ENCODE measurements around the gene SIPA1L2. TPM values are rescaled to one million over a fixed set of nuclear protein-coding genes. Genes with fewer than 3 reads are reported as not detected.

Gene SIPA1L2
- total and polyA plus RNA-seq, 10 donors, result 1.1 to 67.7 (median 27.7) TPM

GRCh38 chr1:232658386-232658785 lies 28.5 kb upstream of the SIPA1L2 start:
- no peak for DNase-seq
- peaks cover 0 to 12% (median 0%) of the 10 kb centered on the region in 7 donors for H3K27me3 ChIP-seq (replicated peaks in 1 of 7)
- H3K9me3 ChIP-seq, result no peaks in the 10 kb centered on the region
- 79 to 89% (median 82%) methylated on average over 2 of the region's 2 CpGs for WGBS, 5 donors
- no peak overlapping the region for H3K4me3 ChIP-seq
- TF ChIP-seq POLR2A (IDR thresholded peaks at IDR 0.05) (no peak), POLR2AphosphoS5 (IDR thresholded peaks at IDR 0.05) (no peak), CTCF (IDR thresholded peaks at IDR 0.05 in 8 of 11, conservative IDR thresholded peaks at IDR 0.05 in 3 of 11) (no peak)
- H3K27ac ChIP-seq, result no peak overlapping the region
- H3K4me1 ChIP-seq, result no peaks in the 10 kb centered on the region
- H3K36me3 ChIP-seq, result no peaks in the 10 kb centered on the region
- intact Hi-C loops (cut with DNase I; ENCODE audit: low total_unique reads), result no loop called here

GRCh38 chr1:232657426-232658005 lies 27.6 kb upstream of the SIPA1L2 start:
- Histone ChIP-seq H3K36me3 (no peaks in the 10 kb centered on the region), H3K27me3 (replicated peaks in 1 of 7) (peaks cover 0 to 12% (median 0%) of the 10 kb centered on the region in 7 donors), H3K9me3 (no peaks in the 10 kb centered on the region), H3K27ac (no peak overlapping the region), H3K4me3 (no peak overlapping the region), H3K4me1 (no peaks in the 10 kb centered on the region)
- DNase-seq, result no peak
- WGBS, 5 donors, result 59 to 69% (median 64%) methylated on average over 3 of the region's 3 CpGs
- intact Hi-C loops (cut with DNase I; ENCODE audit: low total_unique reads), result no loop called here
- TF ChIP-seq CTCF (IDR thresholded peaks at IDR 0.05 in 8 of 11, conservative IDR thresholded peaks at IDR 0.05 in 3 of 11) (no peak), POLR2AphosphoS5 (IDR thresholded peaks at IDR 0.05) (no peak), POLR2A (IDR thresholded peaks at IDR 0.05) (no peak)

GRCh38 chr1:232655746-232656085 lies 25.8 kb upstream of the SIPA1L2 start:
- intact Hi-C loops (cut with DNase I; ENCODE audit: low total_unique reads), result no loop called here
- no peak for DNase-seq
- WGBS, 5 donors, result 53 to 65% (median 59%) methylated on average over 4 of the region's 4 CpGs
- TF ChIP-seq POLR2AphosphoS5 (IDR thresholded peaks at IDR 0.05) (no peak), POLR2A (IDR thresholded peaks at IDR 0.05) (no peak), CTCF (IDR thresholded peaks at IDR 0.05 in 8 of 11, conservative IDR thresholded peaks at IDR 0.05 in 3 of 11) (no peak)
- H3K27me3 ChIP-seq (replicated peaks in 1 of 7), result peaks cover 0 to 12% (median 0%) of the 10 kb centered on the region in 7 donors
- H3K4me1 ChIP-seq, result no peaks in the 10 kb centered on the region
- H3K9me3 ChIP-seq, result no peaks in the 10 kb centered on the region
- no peak overlapping the region for H3K27ac ChIP-seq
- no peaks in the 10 kb centered on the region for H3K36me3 ChIP-seq
- no peak overlapping the region for H3K4me3 ChIP-seq

GRCh38 chr1:232655028-232655745 lies 25.3 kb upstream of the SIPA1L2 start:
- H3K4me3 ChIP-seq, result no peak overlapping the region
- TF ChIP-seq CTCF (IDR thresholded peaks at IDR 0.05 in 8 of 11, conservative IDR thresholded peaks at IDR 0.05 in 3 of 11) (no peak), POLR2A (IDR thresholded peaks at IDR 0.05) (no peak), POLR2AphosphoS5 (IDR thresholded peaks at IDR 0.05) (no peak)
- peaks cover 0 to 12% (median 0%) of the 10 kb centered on the region in 7 donors for H3K27me3 ChIP-seq (replicated peaks in 1 of 7)
- no peaks in the 10 kb centered on the region for H3K4me1 ChIP-seq
- intact Hi-C loops (cut with DNase I; ENCODE audit: low total_unique reads), result no loop called here
- 46 to 55% (median 49%) methylated on average over 5 of the region's 5 CpGs for WGBS, 5 donors
- no peaks in the 10 kb centered on the region for H3K36me3 ChIP-seq
- DNase-seq, result no peak
- peaks cover 0 to under 1% (median 0%) of the 10 kb centered on the region in 8 donors for H3K9me3 ChIP-seq
- no peak overlapping the region for H3K27ac ChIP-seq

All from spleen (tissue), 11 donors.